SK-N-SH (cell line): ENCODE data around the gene TANK. TPM values are rescaled to one million over a fixed set of nuclear protein-coding genes. Genes with fewer than 3 reads are reported as not detected.
A peak's percentile ranks its signal among the peaks of the same experiment; 100 is the strongest.

ENCODE experiments used
- CTCF ChIA-PET: fragments of 300-600, 350-600 bp; formaldehyde crosslinking; extraction: SDS; loops from one replicate; lab custom pipeline; 2021; lab: Yijun Ruan, JAX
- POLR2A ChIA-PET: fragments of 350-600 bp; sonication (Branson Sonifier 250); formaldehyde crosslinking; extraction: SDS; loops from one replicate; lab custom pipeline; 2020; ENCODE audit warnings: antibody characterized with exemption, inconsistent platforms; lab: Yijun Ruan, JAX
- DNase-seq: peaks from one replicate; pipeline ENCODE4 v3.0.0; 2012
- H2AFZ ChIP-seq: fragments of 200-600 bp; sonication (generic); 2 replicates; pipeline ENCODE4 v1.8.1; 2016; ENCODE audit warnings: antibody characterized with exemption, mild to moderate bottlenecking, low read depth
- H3F3A ChIP-seq: fragments of 200-600 bp; sonication (generic); replicated peaks from 2 replicates; pipeline ENCODE3; 2016; ENCODE audit warnings: antibody characterized with exemption, mild to moderate bottlenecking; ENCODE audit not compliant: insufficient read depth
- H3K27ac ChIP-seq, 2 experiments: fragments of 200-500 bp in 1 of 2; fragments of 200-600 bp in 1 of 2; sonication (Bioruptor generic) in 1 of 2; sonication (generic), shearing (Covaris generic) in 1 of 2; 2 replicates each; pipeline versions ENCODE4 v1.5.1 to v1.6.1; 2014 to 2016; ENCODE audit warnings: low read depth in 2 of 2, inconsistent platforms in 1 of 2, low read length in 1 of 2, mild to moderate bottlenecking in 1 of 2, mixed read lengths in 1 of 2
- H3K27me3 ChIP-seq: fragments of 200-600 bp; sonication (generic), shearing (Covaris generic); 2 replicates; pipeline ENCODE4 v1.6.1; 2016; ENCODE audit warnings: mixed run types; ENCODE audit not compliant: insufficient read depth
- H3K36me3 ChIP-seq, 2 experiments: fragments of 200-500 bp in 1 of 2; fragments of 200-600 bp in 1 of 2; sonication (Bioruptor generic) in 1 of 2; sonication (generic) in 1 of 2; replicated peaks in 1 of 2; 2 replicates each; pipeline versions ENCODE3 to v1.5.1; 2014 to 2016; ENCODE audit warnings: low read length in 1 of 2, mild to moderate bottlenecking in 1 of 2; ENCODE audit not compliant: insufficient read depth in 2 of 2, control insufficient read depth in 1 of 2
- H3K4me1 ChIP-seq, 2 experiments: fragments of 200-500 bp in 1 of 2; fragments of 200-600 bp in 1 of 2; sonication (Bioruptor generic) in 1 of 2; sonication (generic), shearing (Covaris generic) in 1 of 2; 2 replicates each; pipeline versions ENCODE4 v1.5.1 to v1.6.1; 2014 to 2016; ENCODE audit warnings: low read depth in 1 of 2, low read length in 1 of 2, mixed run types in 1 of 2; ENCODE audit not compliant: insufficient read depth in 2 of 2, control insufficient read depth in 1 of 2
- H3K4me2 ChIP-seq: fragments of 200-600 bp; sonication (generic), shearing (Covaris generic); 2 replicates; pipeline ENCODE4 v1.6.1; 2017; ENCODE audit warnings: mixed run types
- H3K4me3 ChIP-seq, 2 experiments: fragments of 200-500 bp in 1 of 2; fragments of 200-600 bp in 1 of 2; sonication (Bioruptor generic) in 1 of 2; sonication (generic), shearing (Covaris generic) in 1 of 2; 2 replicates each; pipeline versions ENCODE4 v1.5.1 to v1.8.1; 2014 to 2016; ENCODE audit warnings: low read depth in 2 of 2, inconsistent platforms in 1 of 2, low read length in 1 of 2, mild to moderate bottlenecking in 1 of 2, mixed read lengths in 1 of 2, moderate library complexity in 1 of 2
- H3K79me2 ChIP-seq: fragments of 200-600 bp; sonication (generic); 2 replicates; pipeline ENCODE4 v1.8.1; 2017; ENCODE audit warnings: mild to moderate bottlenecking; ENCODE audit not compliant: insufficient read depth
- H3K9ac ChIP-seq: fragments of 200-600 bp; sonication (generic); 2 replicates; pipeline ENCODE4 v1.6.1; 2017; ENCODE audit warnings: mixed run types
- H3K9me2 ChIP-seq: fragments of 200-600 bp; sonication (generic); 2 replicates; pipeline ENCODE4 v1.6.1; 2017; ENCODE audit warnings: mixed run types
- H3K9me3 ChIP-seq: fragments of 200-600 bp; sonication (generic); 2 replicates; pipeline ENCODE4 v1.6.1; 2017; ENCODE audit warnings: mixed run types, mild to moderate bottlenecking, moderate library complexity
- H4K20me1 ChIP-seq: fragments of 200-600 bp; sonication (generic); 2 replicates; pipeline ENCODE4 v1.6.1; 2017; ENCODE audit warnings: mild to moderate bottlenecking, mixed run types; ENCODE audit not compliant: insufficient read depth
- CTCF ChIP-seq: fragments of 200-600 bp; sonication (generic); IDR thresholded peaks from 2 replicates; pipeline ENCODE4 v1.6.1; 2017; ENCODE audit warnings: antibody characterized with exemption, mild to moderate bottlenecking, moderate library complexity
- EP300 ChIP-seq, 2 experiments: IDR thresholded peaks; 2 replicates each; pipeline versions ENCODE4 v1.4.0 to v1.6.1; 2012; ENCODE audit warnings: borderline replicate concordance in 1 of 2, low read depth in 1 of 2, low read length in 1 of 2
- FOSL2 ChIP-seq: IDR thresholded peaks from 2 replicates; pipeline ENCODE4 v1.4.0; 2012; ENCODE audit warnings: low read depth, mild to moderate bottlenecking, moderate library complexity, borderline replicate concordance
- GATA2 ChIP-seq: sonication (generic); formaldehyde crosslinking; IDR thresholded peaks from 2 replicates; pipeline ENCODE4 v1.5.0; 2020; ENCODE audit warnings: mild to moderate bottlenecking, missing genetic modification reagents
- MAX ChIP-seq: IDR thresholded peaks from 2 replicates; pipeline ENCODE4 v1.4.0; 2012; ENCODE audit warnings: low read depth
- REST ChIP-seq: IDR thresholded peaks from 2 replicates; pipeline ENCODE4 v1.6.1; 2012; ENCODE audit warnings: mild to moderate bottlenecking, low read depth, low read length, moderate library complexity
- RFX5 ChIP-seq: IDR thresholded peaks from 2 replicates; pipeline ENCODE4 v1.6.1; 2012; ENCODE audit warnings: mild to moderate bottlenecking, improper control_type of control experiment, low read length
- SIN3A ChIP-seq: IDR thresholded peaks from 2 replicates; pipeline ENCODE4 v1.6.1; 2012; ENCODE audit warnings: low read depth, mild to moderate bottlenecking, low read length, moderate library complexity, borderline replicate concordance
- TAF1 ChIP-seq: IDR thresholded peaks from 2 replicates; pipeline ENCODE4 v1.6.1; 2012; ENCODE audit warnings: low read depth, mild to moderate bottlenecking, low read length, moderate library complexity, borderline replicate concordance
- YY1 ChIP-seq: IDR thresholded peaks from 2 replicates; pipeline ENCODE4 v1.4.0; 2012; ENCODE audit warnings: low read depth, mild to moderate bottlenecking
- WGBS: methylation state at CpG from one replicate; pipeline ENCODE4 v1.1.6; 2017; ENCODE audit warnings: low lambda C conversion rate; 5-methylcytosine and 5-hydroxymethylcytosine counted together
- polyA plus RNA-seq, 3 experiments: library from polyadenylated mRNA; depleted of rRNA; stranded (reverse); fragments of >200 nt; gene quantifications; 2 replicates each; pipeline ENCODE4 v1.2.3, GENCODE V29; 2012

The TANK gene
- polyA plus RNA-seq, 1 of the 3 experiments (the other 2 are of a cell fraction) = 25.7 TPM

- Histone ChIP-seq H4K20me1 (no peaks in the 10 kb centered on the region), H3K4me1 (peaks cover 0 to 9% of the 10 kb centered on the region in 2 experiments; a peak in 2 of 4 replicates), H3K4me3 (no peak overlapping the region), H3K9me3 (no peaks in the 10 kb centered on the region), H3K36me3 (peaks cover 30 to 41% of the 10 kb centered on the region in 2 experiments), H2AFZ (no peak overlapping the region; the same call in 1 of the 2 replicates), H3F3A (no peaks in the 10 kb centered on the region), H3K79me2 (peaks cover 62% of the 10 kb centered on the region), H3K4me2 (no peak overlapping the region), H3K9me2 (no peaks in the 10 kb centered on the region), H3K27ac (peak overlapping the region in 1 of 2 experiments; percentile 37; a peak in 1 of 4 replicates), H3K9ac (no peak overlapping the region), H3K27me3 (no peaks in the 10 kb centered on the region)
- POLR2A ChIA-PET = no interaction called here
- CTCF ChIA-PET = no interaction called here
- no peak for DNase-seq
- TF ChIP-seq MAX = no peak
- TF ChIP-seq GATA2 (CRISPR knock-in tag) = no peak
- WGBS = 97% methylated on average over 1 of the region's 1 CpG
Measured at GRCh38 chr2:161165811-161166210, 5.6 kb downstream of the TANK start.

DNA sequence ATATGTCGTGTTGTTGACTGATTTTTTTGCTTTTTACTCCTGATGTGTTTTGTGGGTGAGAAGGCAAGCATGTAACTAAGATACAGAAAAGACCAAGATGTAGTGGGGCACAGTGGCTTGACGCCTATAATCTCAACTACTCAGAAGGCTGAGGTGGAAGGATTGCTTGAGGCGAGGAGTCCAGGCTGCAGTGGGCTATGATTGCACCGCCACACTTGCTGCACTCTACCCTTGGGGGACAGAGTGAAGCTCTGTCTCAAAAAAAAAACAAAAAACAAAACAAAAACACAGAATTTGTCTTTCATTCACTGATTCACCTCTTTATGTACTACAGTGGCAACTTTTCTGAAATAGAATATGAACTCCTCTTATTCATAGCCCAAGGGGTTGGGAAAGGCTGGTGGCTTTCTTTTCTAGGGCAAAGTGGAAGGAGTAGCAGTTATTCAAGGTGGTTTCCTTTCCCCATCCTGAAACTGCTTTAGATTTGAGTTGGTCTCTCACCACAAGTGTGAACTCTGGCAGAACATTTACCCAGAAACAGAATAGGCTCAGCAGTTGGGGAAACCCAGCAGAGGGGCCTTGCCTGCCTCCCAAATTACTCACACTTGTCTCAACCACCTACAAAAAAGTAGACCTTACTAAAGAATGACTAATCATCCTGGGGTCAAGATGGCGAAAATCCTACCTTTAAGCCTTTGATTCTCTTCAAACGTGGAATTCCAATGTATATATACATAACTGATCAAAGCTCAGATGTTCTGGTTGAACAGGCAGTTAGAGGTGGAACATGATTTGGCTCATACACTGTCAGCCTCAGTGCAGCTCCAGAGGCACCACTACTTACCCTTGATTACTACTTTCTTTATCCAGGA, 6.5 kb downstream of the TANK start:
- Histone ChIP-seq H4K20me1 (no peaks in the 10 kb centered on the region), H3K27ac (no peak overlapping the region), H3K9me2 (no peaks in the 10 kb centered on the region), H3K9ac (no peak overlapping the region), H3K4me2 (no peak overlapping the region), H3K4me1 (peaks cover 0 to 6% of the 10 kb centered on the region in 2 experiments; a peak in 2 of 4 replicates), H2AFZ (no peak overlapping the region), H3K9me3 (no peaks in the 10 kb centered on the region), H3K36me3 (peaks cover 28 to 37% of the 10 kb centered on the region in 2 experiments), H3K79me2 (peaks cover 59% of the 10 kb centered on the region), H3K4me3 (no peak overlapping the region), H3F3A (no peaks in the 10 kb centered on the region), H3K27me3 (no peaks in the 10 kb centered on the region)
- TF ChIP-seq RFX5 = no peak
- TF ChIP-seq CTCF = no peak
- no peak for TF ChIP-seq YY1
- no peak for TF ChIP-seq FOSL2
- no peak for TF ChIP-seq SIN3A
- no peak for TF ChIP-seq REST
- TF ChIP-seq EP300 (IDR thresholded peaks at IDR 0.05; ENCODE audit: borderline replicate concordance in 1 of 2, low read depth in 1 of 2, low read length in 1 of 2) = no peak
- no peak for TF ChIP-seq MAX
- TF ChIP-seq TAF1 = no peak
- no peak for DNase-seq
- ChIA-PET POLR2A (no interaction called here), CTCF (interaction anchor here (1.0 kb wide), 1 partner anchor 9 kb away, joined by 3 read pairs; no protein-coding TSS in a partner anchor)
- WGBS = 95% methylated on average over 6 of the region's 6 CpGs
